OCI-LY1 (cell line): Measurements from ENCODE around the gene APC2.

Source experiments
- EZH2 ChIP-seq: fragments of 200-600 bp; sonication (generic), shearing (Covaris generic); IDR thresholded peaks from 2 replicates; pipeline ENCODE4 v1.8.0; 2017; ENCODE audit warnings: borderline replicate concordance, mixed run types, mild to moderate bottlenecking, antibody characterized with exemption, low read length, moderate library complexity, mixed read lengths
- TF ChIP-seq, protein P1 (sequence below): fragments of 200-600 bp; sonication (generic), shearing (Covaris generic); IDR thresholded peaks from 2 replicates; pipeline ENCODE4 v1.5.1; 2017; ENCODE audit warnings: mild to moderate bottlenecking, antibody characterized with exemption, low read length, moderate library complexity, mixed read lengths

DNA sequence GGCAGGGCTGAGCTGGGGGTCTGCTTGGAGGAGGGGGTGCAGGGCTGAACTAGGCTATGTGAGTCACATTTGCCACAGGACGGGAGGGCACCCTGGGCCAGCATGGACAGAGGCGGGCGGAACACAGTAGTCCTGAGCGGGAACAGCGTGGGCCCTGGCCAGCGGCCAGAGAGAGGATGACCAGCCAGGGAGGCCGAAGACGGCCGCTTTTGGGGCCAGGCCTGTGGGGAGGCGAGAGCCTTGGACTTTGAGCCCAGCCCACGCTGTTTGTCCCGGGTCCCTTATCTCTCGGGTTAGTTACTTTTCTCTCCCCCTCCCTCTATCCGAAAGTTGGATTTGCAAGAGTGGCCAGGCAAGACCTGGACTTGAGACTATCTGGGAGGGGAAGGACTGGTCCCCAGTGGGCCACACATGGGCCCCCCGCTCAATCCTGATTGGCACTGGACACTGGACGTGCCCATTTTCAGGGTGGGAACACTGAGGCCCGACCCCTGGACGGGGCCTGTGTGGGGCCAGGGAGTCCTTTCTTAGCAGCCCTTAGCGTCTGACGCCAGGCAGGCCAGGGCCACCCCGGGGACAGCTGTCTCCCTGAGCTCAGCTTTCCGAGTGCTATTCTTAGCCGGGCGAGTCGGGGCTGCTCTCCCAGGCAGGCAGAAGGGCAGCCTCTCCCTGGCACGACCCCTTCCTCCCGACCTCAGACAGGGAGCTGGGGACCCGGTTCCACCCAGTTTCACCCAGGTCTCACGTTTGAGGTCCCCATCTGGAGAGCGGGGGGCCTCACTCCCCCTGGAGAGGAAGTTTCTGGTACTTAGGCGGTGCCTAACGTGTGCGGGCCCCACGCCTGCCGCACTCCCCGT is 49.4 kb upstream of the APC2 start:
- TF ChIP-seq, protein P1, sequence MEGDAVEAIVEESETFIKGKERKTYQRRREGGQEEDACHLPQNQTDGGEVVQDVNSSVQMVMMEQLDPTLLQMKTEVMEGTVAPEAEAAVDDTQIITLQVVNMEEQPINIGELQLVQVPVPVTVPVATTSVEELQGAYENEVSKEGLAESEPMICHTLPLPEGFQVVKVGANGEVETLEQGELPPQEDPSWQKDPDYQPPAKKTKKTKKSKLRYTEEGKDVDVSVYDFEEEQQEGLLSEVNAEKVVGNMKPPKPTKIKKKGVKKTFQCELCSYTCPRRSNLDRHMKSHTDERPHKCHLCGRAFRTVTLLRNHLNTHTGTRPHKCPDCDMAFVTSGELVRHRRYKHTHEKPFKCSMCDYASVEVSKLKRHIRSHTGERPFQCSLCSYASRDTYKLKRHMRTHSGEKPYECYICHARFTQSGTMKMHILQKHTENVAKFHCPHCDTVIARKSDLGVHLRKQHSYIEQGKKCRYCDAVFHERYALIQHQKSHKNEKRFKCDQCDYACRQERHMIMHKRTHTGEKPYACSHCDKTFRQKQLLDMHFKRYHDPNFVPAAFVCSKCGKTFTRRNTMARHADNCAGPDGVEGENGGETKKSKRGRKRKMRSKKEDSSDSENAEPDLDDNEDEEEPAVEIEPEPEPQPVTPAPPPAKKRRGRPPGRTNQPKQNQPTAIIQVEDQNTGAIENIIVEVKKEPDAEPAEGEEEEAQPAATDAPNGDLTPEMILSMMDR, result no peak
- no peak for TF ChIP-seq EZH2
